ENCODE results near the gene LCLAT1.

- TF ChIP-seq CTCF (IDR thresholded peaks at IDR 0.05) (no peak), EZH2phosphoT487 (IDR thresholded peaks at IDR 0.05) (no peak)
Measured at GRCh38 chr2:30514848-30515435, 67.9 kb downstream of the LCLAT1 start.
